Neural cell (in vitro differentiated cells): ENCODE measurements around the gene BCL2L2.

Source experiments
- TAF1 ChIP-seq: IDR thresholded peaks from 2 replicates; pipeline ENCODE4 v1.6.1; 2012; ENCODE audit warnings: low read depth
- TF ChIP-seq, protein P1 (sequence below): fragments of 450-650 bp; IDR thresholded peaks from 2 replicates; pipeline ENCODE4 v1.5.1; 2014; ENCODE audit warnings: antibody characterized with exemption, mild to moderate bottlenecking, moderate library complexity; ENCODE audit not compliant: poor library complexity, severe bottlenecking

DNA sequence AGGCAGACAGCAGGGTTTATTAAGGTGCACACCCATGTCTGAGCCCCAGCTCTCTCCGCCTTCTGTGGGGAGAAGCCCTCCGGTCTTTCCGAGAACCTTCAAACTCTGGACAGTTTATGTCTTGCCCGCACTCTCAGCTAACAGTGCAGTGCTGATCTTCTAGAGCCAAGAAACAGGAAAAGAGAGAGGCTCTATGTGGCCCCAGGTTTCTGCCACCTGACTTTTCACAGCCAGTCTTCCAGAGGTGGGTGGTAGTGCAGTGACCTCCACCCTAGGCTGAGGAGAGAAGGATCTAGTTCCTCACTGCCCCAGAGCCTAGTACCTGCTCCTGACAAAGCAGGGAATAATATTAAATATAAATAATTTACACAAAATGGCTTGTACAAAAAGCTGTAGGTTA lies 50.0 kb downstream of the BCL2L2 start:
- TF ChIP-seq, protein P1, sequence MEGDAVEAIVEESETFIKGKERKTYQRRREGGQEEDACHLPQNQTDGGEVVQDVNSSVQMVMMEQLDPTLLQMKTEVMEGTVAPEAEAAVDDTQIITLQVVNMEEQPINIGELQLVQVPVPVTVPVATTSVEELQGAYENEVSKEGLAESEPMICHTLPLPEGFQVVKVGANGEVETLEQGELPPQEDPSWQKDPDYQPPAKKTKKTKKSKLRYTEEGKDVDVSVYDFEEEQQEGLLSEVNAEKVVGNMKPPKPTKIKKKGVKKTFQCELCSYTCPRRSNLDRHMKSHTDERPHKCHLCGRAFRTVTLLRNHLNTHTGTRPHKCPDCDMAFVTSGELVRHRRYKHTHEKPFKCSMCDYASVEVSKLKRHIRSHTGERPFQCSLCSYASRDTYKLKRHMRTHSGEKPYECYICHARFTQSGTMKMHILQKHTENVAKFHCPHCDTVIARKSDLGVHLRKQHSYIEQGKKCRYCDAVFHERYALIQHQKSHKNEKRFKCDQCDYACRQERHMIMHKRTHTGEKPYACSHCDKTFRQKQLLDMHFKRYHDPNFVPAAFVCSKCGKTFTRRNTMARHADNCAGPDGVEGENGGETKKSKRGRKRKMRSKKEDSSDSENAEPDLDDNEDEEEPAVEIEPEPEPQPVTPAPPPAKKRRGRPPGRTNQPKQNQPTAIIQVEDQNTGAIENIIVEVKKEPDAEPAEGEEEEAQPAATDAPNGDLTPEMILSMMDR: no peak
- TF ChIP-seq TAF1: no peak
